ENCODE data around the gene ACAP3.

ACAP3 gene

GRCh38 chr1:1284221-1285101 lies 23.3 kb downstream of the ACAP3 start:
- DNase-seq, result no peak

GRCh38 chr1:1283821-1284220 lies 23.9 kb downstream of the ACAP3 start:
- peak; percentile 48 for DNase-seq

GRCh38 chr1:1282998-1283397 lies 24.7 kb downstream of the ACAP3 start:
- peak; percentile 29 for DNase-seq

GRCh38 chr1:1281533-1282321 lies 26.0 kb downstream of the ACAP3 start:
- DNase-seq, result no peak

GRCh38 chr1:1280782-1281481 lies 26.8 kb downstream of the ACAP3 start:
- no peak for DNase-seq

GRCh38 chr1:1279028-1279427 lies 28.7 kb downstream of the ACAP3 start:
- DNase-seq, result no peak

GRCh38 chr1:1278620-1279019 lies 29.1 kb downstream of the ACAP3 start:
- DNase-seq, result no peak

GRCh38 chr1:1275836-1276235 lies 31.9 kb downstream of the ACAP3 start:
- no peak for DNase-seq

- no peak for DNase-seq
Observed at GRCh38 chr1:1274931-1275431, 32.7 kb downstream of the ACAP3 start.

GRCh38 chr1:1274299-1274930 lies 33.3 kb downstream of the ACAP3 start:
- DNase-seq, result no peak

GRCh38 chr1:1273512-1274298 lies 34.0 kb downstream of the ACAP3 start, which contains the start of gene UBE2J2:
Gene UBE2J2, minus strand, starts transcription at chr1:1273854. Its CDS starts 5,862 bp downstream, at chr1:1267992.
- DNase-seq, result peak; percentile 96

GRCh38 chr1:1273209-1273511 lies 34.6 kb downstream of the ACAP3 start:
- DNase-seq, result no peak

GRCh38 chr1:1272341-1273208 lies 35.2 kb downstream of the ACAP3 start:
- peak; percentile 25 for DNase-seq

- no peak for DNase-seq
Observed at GRCh38 chr1:1270813-1271212, 36.9 kb downstream of the ACAP3 start.

- no peak for DNase-seq
Observed at GRCh38 chr1:1268284-1268682, 39.4 kb downstream of the ACAP3 start.

- DNase-seq, result no peak
Observed at GRCh38 chr1:1267488-1268283, 40.0 kb downstream of the ACAP3 start.

GRCh38 chr1:1264868-1265272 lies 42.9 kb downstream of the ACAP3 start:
- peak; percentile 48 for DNase-seq

- no peak for DNase-seq
Observed at GRCh38 chr1:1264026-1264425, 43.7 kb downstream of the ACAP3 start.

- DNase-seq, result no peak
Observed at GRCh38 chr1:1262758-1263157, 45.0 kb downstream of the ACAP3 start.

- peak; percentile 71 for DNase-seq
Observed at GRCh38 chr1:1262071-1262470, 45.7 kb downstream of the ACAP3 start.
